HG03558 (cell line): ENCODE results near the gene EXTL2.
"Not testable (repeated sequence)": the region's sequence is repeated elsewhere in the genome, so short reads cannot be mapped to it uniquely, and the experiment has no call there.

Source experiments
- ATAC-seq: cut with Tn5 transposase; IDR thresholded peaks from one replicate; pipeline ENCODE4 v1.9.1; 2021; ENCODE audit warnings: moderate number of reproducible peaks; ENCODE audit not compliant: unreplicated experiment; ENCODE audit errors: extremely low read depth

EXTL2 gene

GRCh38 chr1:100894603-100895539, at the start of gene EXTL2:
EXTL2 (minus strand) TSS chr1:100894842; CDS start chr1:100888757, 6,085 bp downstream.
- peak; percentile 16 for ATAC-seq

GRCh38 chr1:100943533-100943932, 48.9 kb upstream of the EXTL2 start:
- no peak for ATAC-seq

- no peak for ATAC-seq
Observed at GRCh38 chr1:100942304-100943046, 47.8 kb upstream of the EXTL2 start.

- no peak for ATAC-seq
Observed at GRCh38 chr1:100941580-100942216, 47.1 kb upstream of the EXTL2 start.

- no peak for ATAC-seq
Observed at GRCh38 chr1:100941098-100941527, 46.5 kb upstream of the EXTL2 start.

GRCh38 chr1:100936194-100936967, 41.7 kb upstream of the EXTL2 start:
- no peak for ATAC-seq

GRCh38 chr1:100933555-100933954, 38.9 kb upstream of the EXTL2 start:
- not testable (repeated sequence) for ATAC-seq

- no peak for ATAC-seq
Observed at GRCh38 chr1:100931716-100932115, 37.1 kb upstream of the EXTL2 start.

GRCh38 chr1:100930494-100930893, 35.9 kb upstream of the EXTL2 start:
- ATAC-seq: no peak

- ATAC-seq: no peak
Observed at GRCh38 chr1:100928128-100928527, 33.5 kb upstream of the EXTL2 start.

- no peak for ATAC-seq
Observed at GRCh38 chr1:100927276-100927675, 32.6 kb upstream of the EXTL2 start.

- no peak for ATAC-seq
Observed at GRCh38 chr1:100926240-100926639, 31.6 kb upstream of the EXTL2 start.

- no peak for ATAC-seq
Observed at GRCh38 chr1:100924991-100925390, 30.3 kb upstream of the EXTL2 start.

GRCh38 chr1:100924212-100924611, 29.6 kb upstream of the EXTL2 start:
- no peak for ATAC-seq

GRCh38 chr1:100921110-100921706, 26.6 kb upstream of the EXTL2 start:
- ATAC-seq: no peak

GRCh38 chr1:100912019-100912418, 17.4 kb upstream of the EXTL2 start:
- ATAC-seq: no peak

- no peak for ATAC-seq
Observed at GRCh38 chr1:100909018-100909417, 14.4 kb upstream of the EXTL2 start.

- ATAC-seq: no peak
Observed at GRCh38 chr1:100907887-100908286, 13.2 kb upstream of the EXTL2 start.

- no peak for ATAC-seq
Observed at GRCh38 chr1:100905181-100905580, 10.5 kb upstream of the EXTL2 start.

GRCh38 chr1:100904528-100904927, 9.9 kb upstream of the EXTL2 start:
- no peak for ATAC-seq
